Chondrocyte (in vitro differentiated cells): Measurements from ENCODE around the gene NAP1L5. TPM values are rescaled to one million over a fixed set of nuclear protein-coding genes. Genes with fewer than 3 reads are reported as not detected.

Experiments
- DNase-seq: peaks from one replicate; pipeline ENCODE4 v3.0.0; 2021; ENCODE audit warnings: mixed read lengths, low spot score
- H3K27ac Mint-ChIP-seq: one replicate; pipeline ENCODE4 v1.8.0; 2021; ENCODE audit warnings: mild to moderate bottlenecking, moderate library complexity, mixed read lengths; ENCODE audit not compliant: unreplicated experiment
- H3K27me3 Mint-ChIP-seq: 2 replicates; pipeline ENCODE4 v1.8.0; 2021; ENCODE audit warnings: low read depth, mixed read lengths
- H3K36me3 Mint-ChIP-seq: 2 replicates; pipeline ENCODE4 v1.8.0; 2021; ENCODE audit warnings: low read depth, mixed read lengths
- H3K4me1 Mint-ChIP-seq: 2 replicates; pipeline ENCODE4 v1.8.0; 2021; ENCODE audit warnings: low read depth, mild to moderate bottlenecking, mixed read lengths
- H3K4me3 Mint-ChIP-seq: one replicate; pipeline ENCODE4 v1.8.0; 2021; ENCODE audit warnings: mild to moderate bottlenecking, moderate library complexity, mixed read lengths; ENCODE audit not compliant: unreplicated experiment
- H3K9me3 Mint-ChIP-seq: 2 replicates; pipeline ENCODE4 v1.8.0; 2021; ENCODE audit warnings: low read depth, mixed read lengths
- CTCF ChIP-seq: fragments of 200-600 bp; sonication (generic); IDR thresholded peaks from 2 replicates; pipeline ENCODE4 v1.5.0; 2021; ENCODE audit warnings: antibody characterized with exemption, mild to moderate bottlenecking, moderate library complexity
- total RNA-seq: library from RNA; stranded (reverse); gene quantifications from 3 replicates; pipeline ENCODE4 v1.2.1, GENCODE V29; 2021

Gene NAP1L5
- total RNA-seq, 1 donor from 2014 or later, result 5.8 TPM

- DNase-seq, result no peak
- Mint-ChIP-seq H3K4me1 (peaks cover 13% of the 10 kb centered on the region), H3K4me3 (no peak overlapping the region), H3K27ac (no peak overlapping the region), H3K9me3 (peaks cover 26% of the 10 kb centered on the region), H3K27me3 (no peaks in the 10 kb centered on the region), H3K36me3 (peaks cover 32% of the 10 kb centered on the region)
- no peak for TF ChIP-seq CTCF
Measured at GRCh38 chr4:88718098-88718497, 20.5 kb upstream of the NAP1L5 start.

- Mint-ChIP-seq H3K36me3 (peaks cover 28% of the 10 kb centered on the region), H3K27ac (peak overlapping the region; percentile 29), H3K9me3 (peaks cover 34% of the 10 kb centered on the region), H3K27me3 (no peaks in the 10 kb centered on the region), H3K4me3 (no peak overlapping the region), H3K4me1 (peaks cover 8% of the 10 kb centered on the region)
- DNase-seq, result no peak
- TF ChIP-seq CTCF, result no peak
Measured at GRCh38 chr4:88713782-88714181, 16.2 kb upstream of the NAP1L5 start.

GRCh38 chr4:88709989-88710388 is 12.4 kb upstream of the NAP1L5 start:
- H3K27me3 Mint-ChIP-seq, result no peaks in the 10 kb centered on the region
- H3K36me3 Mint-ChIP-seq, result peaks cover 8% of the 10 kb centered on the region
- peaks cover 11% of the 10 kb centered on the region for H3K9me3 Mint-ChIP-seq
- no peak overlapping the region for H3K27ac Mint-ChIP-seq
- TF ChIP-seq CTCF, result no peak
- no peak for DNase-seq
- H3K4me3 Mint-ChIP-seq, result no peak overlapping the region
- peaks cover 30% of the 10 kb centered on the region for H3K4me1 Mint-ChIP-seq

- Mint-ChIP-seq H3K9me3 (no peaks in the 10 kb centered on the region), H3K27me3 (no peaks in the 10 kb centered on the region), H3K36me3 (no peaks in the 10 kb centered on the region), H3K4me3 (no peak overlapping the region), H3K4me1 (peaks cover 27% of the 10 kb centered on the region), H3K27ac (peak overlapping the region; percentile 93)
- no peak for DNase-seq
- TF ChIP-seq CTCF, result peak; percentile 87
Measured at GRCh38 chr4:88706574-88706973, 8.9 kb upstream of the NAP1L5 start.

GRCh38 chr4:88705805-88706492 is 8.3 kb upstream of the NAP1L5 start:
- Mint-ChIP-seq H3K4me1 (peaks cover 27% of the 10 kb centered on the region), H3K27me3 (no peaks in the 10 kb centered on the region), H3K9me3 (no peaks in the 10 kb centered on the region), H3K4me3 (no peak overlapping the region), H3K27ac (peak overlapping the region; percentile 93), H3K36me3 (no peaks in the 10 kb centered on the region)
- TF ChIP-seq CTCF, result no peak
- no peak for DNase-seq
